H1 (cell line): Measurements from ENCODE around the gene RNFT2. TPM values are rescaled to one million over a fixed set of nuclear protein-coding genes. Genes with fewer than 3 reads are reported as not detected.

Experiments used
- HDAC2 ChIP-seq, 2 experiments: fragments of 300-600 bp in 1 of 2; sonication (generic) in 1 of 2; IDR thresholded peaks; 2 replicates each; pipeline ENCODE4 v1.6.1; 2011 to 2012; ENCODE audit warnings: low read depth in 2 of 2, low read length in 2 of 2, mild to moderate bottlenecking in 2 of 2, moderate library complexity in 2 of 2, borderline replicate concordance in 1 of 2, inconsistent platforms in 1 of 2
- polyA plus RNA-seq, 7 experiments: library from polyadenylated mRNA; depleted of rRNA in 3 of 7; stranded (reverse) in 5 of 7; unstranded in 2 of 7; fragments of >200 nt in 5 of 7; fragments of 200-250 nt in 2 of 7; gene quantifications; 1 replicate in 5 of 7; 2 replicates in 1 of 7; 4 replicates in 1 of 7; pipeline versions ENCODE4 v1.2.1 to v1.2.3, GENCODE V29; 2011 to 2013; ENCODE audit warnings: missing spikeins in 2 of 7, mixed read lengths in 2 of 7
- total RNA-seq: library from RNA; stranded (reverse); fragmentation: NEBNext Ultra II Directional; extraction: Animal tissue kit (Norgen Biotek cat#: 25700); gene quantifications from 2 replicates; pipeline ENCODE4 v1.2.1, GENCODE V29; 2021
- TF ChIP-seq, protein P1 (sequence below): IDR thresholded peaks from 2 replicates; pipeline ENCODE4 v1.6.1; 2012; ENCODE audit warnings: inconsistent platforms

Gene RNFT2
- total and polyA plus RNA-seq, 2 of the 8 experiments (the other 6 are each of a cell fraction or from before 2014, with no cell fraction given) = 14.2 to 33.1 TPM

DNA sequence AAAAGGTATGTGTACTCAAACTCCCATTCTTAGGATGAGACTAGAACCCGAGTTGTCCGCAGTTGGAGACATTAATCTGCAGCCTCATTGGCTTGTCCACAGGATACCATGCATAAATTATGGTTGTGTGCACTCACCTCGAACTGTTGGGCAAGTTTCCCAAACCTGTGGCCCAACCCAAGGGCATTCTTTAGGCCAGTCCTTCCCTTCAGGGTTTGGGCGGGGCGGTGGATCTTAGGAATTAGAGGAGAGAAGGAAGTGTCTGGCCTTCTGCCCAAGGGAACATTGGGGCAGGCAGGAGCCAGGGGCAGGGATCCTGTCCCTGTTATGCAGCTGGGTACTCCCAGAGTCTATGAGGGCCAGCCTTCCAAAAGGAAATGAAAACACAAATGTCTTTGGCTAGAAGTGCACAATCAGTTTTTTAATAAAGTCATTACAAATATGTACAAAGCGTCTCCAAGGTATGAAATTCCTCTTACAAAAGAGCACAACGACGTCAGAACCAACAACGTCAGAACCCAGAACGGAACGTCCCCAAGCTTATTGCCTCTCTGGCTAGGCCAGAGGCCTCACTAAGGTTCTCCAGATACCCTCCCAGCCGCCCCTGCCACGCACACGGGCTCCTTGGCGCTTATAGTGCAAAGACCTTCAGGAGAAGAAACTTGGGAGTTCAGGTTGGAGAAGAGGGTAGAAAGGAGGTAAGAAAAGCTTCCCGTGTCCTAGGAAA lies 117.8 kb downstream of the RNFT2 start (continued):
- TF ChIP-seq, protein P1, sequence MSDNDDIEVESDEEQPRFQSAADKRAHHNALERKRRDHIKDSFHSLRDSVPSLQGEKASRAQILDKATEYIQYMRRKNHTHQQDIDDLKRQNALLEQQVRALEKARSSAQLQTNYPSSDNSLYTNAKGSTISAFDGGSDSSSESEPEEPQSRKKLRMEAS = no peak
- no peak for TF ChIP-seq HDAC2 (IDR thresholded peaks at IDR 0.05; ENCODE audit: borderline replicate concordance in 1 of 2, low read depth in 2 of 2, low read length in 2 of 2)
